Dermis blood vessel endothelial cell (primary cell): ENCODE measurements around the gene CFC1. TPM values are rescaled to one million over a fixed set of nuclear protein-coding genes. Genes with fewer than 3 reads are reported as not detected.
"Not testable (repeated sequence)": the region's sequence is repeated elsewhere in the genome, so short reads cannot be mapped to it uniquely, and the experiment has no call there.

Experiments used
- DNase-seq: peaks from one replicate; pipeline ENCODE4 v3.0.0; 2010
- total RNA-seq: library from RNA; depleted of rRNA; stranded (reverse); fragments of >200 nt; gene quantifications from 2 replicates; pipeline ENCODE4 v1.2.3, GENCODE V29; 2014

Gene CFC1
- total RNA-seq, 1 donor from 2014 or later: not detected

DNA sequence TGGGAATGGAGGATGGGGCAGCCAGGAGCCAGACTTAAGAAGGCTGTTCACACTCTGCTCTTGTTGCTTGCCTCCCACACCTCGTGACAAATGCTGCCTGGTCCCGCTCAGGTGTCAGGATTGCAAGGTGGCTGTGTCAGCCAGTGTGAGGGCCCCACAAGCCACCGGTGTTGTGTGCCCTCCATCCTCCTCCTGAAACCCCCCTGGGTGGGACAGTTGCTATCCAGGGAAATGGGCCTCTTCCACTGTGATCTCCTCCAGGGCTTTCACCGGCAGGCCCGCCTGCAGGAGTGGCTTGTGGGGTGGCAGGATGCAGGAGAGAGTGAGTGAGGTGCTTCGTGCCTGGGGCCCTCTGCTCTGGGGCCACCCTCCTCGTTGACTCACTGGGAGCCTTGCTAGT is 16.4 kb downstream of the CFC1 start:
- not testable (repeated sequence) for DNase-seq

DNA sequence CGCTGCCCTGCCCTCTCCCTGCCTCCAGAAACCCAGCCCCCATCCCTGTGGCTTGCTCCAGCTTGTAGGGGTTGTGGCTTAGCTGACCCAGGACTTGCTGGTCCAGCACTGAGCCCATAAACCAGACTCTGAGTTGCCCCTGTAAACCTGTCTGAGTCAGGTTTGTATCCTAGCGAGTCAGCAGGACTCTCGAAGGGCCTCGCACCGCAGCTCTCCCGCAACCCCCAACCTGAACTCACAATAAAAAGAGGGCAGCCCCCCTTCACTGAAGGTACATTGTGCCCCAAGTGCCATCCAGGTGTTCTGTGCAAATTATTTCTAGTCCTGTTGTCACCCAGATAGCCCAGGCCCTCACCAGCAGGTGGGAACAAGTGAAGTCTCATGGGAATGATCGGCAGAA is 17.9 kb downstream of the CFC1 start:
- not testable (repeated sequence) for DNase-seq

DNA sequence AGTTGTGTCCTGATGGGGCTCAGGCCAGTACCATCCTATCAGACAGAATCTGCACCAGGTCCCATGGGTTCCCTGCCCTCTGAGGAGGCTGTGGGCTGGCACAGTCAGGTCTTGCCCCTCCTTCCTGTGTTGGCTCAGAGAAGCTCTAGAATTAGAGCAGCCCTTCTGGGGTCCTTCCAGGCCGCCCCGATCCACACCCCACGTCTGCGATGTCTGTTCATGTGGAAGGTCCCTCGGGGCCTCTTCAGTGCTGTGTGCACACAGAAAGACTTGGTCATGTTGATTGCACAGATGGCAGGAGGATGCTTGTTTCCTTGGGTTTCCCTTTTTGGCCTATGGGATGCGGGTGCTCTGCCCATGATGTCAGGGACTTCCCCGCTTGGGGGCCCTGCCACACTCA is 20.3 kb downstream of the CFC1 start:
- DNase-seq: not testable (repeated sequence)

GRCh38 chr2:130577559-130577958 is 21.8 kb downstream of the CFC1 start:
- DNase-seq: not testable (repeated sequence)

DNA sequence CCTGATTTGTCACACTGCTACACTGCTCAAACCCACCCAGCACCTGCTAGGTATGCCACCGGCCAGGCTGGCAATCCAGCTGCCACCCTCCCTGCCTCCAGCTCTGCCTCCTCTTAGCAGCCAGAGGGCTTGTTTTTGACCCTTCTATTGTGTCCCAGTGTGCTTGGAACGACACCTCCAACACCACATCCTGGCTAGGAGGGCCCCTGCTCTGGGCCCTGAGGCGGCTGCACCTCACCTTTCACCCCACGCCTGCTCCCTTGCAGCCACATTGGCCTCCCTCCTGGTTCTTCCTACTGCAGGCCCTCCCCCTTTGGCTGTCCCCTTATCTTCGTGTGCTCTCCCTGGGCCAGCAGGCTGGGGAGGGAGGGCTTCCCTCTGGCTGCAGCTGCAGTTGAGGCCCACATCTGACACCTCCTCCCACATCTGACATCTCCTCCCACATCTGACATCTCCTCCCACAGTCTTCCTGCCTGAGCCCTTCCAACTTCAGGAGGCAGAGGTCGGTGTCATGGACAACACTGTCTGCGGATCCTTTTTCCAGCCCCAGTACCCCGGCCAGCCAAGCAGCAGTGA is 23.1 kb downstream of the CFC1 start:
- not testable (repeated sequence) for DNase-seq

GRCh38 chr2:130574230-130574629 is 25.1 kb downstream of the CFC1 start:
- DNase-seq: not testable (repeated sequence)

- not testable (repeated sequence) for DNase-seq
These were observed 27.4 kb downstream of the CFC1 start for GRCh38 chr2:130571929-130572328.

GRCh38 chr2:130566165-130566564 is 33.2 kb downstream of the CFC1 start:
- not testable (repeated sequence) for DNase-seq

DNA sequence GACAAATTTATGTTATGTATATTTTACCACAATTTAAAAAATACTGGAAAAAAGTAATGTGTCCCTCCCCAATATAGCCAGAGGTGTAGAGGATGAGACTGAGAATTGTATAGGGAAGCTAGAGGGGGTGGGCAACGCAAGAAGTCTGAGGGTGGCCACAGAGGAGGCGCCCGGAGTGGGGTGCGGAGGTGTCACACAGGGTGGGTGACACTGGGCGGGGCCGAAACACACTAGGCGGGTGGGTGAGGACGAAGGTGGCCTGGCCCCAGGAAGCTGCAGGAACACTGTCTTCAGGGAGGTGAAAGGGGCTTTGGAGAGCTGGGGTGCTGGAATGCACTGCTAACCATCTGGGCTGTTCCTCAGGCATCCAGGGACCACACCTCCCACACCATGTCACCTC is 42.9 kb downstream of the CFC1 start:
- DNase-seq: not testable (repeated sequence)

DNA sequence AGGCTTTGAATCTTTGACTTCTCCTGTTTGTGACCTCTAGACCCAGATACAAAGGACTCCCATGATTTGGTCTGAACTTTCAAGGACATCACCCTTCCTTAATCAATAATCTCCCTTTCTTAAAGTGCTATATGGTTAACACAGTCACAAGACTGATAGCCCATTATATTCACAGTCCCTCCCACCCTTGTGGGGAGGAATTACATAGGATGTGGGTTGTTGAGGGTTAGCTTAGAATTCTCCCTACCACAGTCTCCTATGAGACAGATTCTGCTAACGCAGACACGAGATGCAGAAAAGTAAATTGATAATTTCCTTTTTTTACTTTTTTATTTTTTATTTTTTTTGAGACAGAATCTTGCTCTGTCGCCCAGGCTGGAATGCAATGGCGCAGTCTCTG is 45.2 kb downstream of the CFC1 start:
- DNase-seq: not testable (repeated sequence)

GRCh38 chr2:130549475-130549874 is 49.9 kb downstream of the CFC1 start:
- DNase-seq: not testable (repeated sequence)

- DNase-seq: not testable (repeated sequence)
These were observed 51.0 kb downstream of the CFC1 start for GRCh38 chr2:130548418-130548817.

DNA sequence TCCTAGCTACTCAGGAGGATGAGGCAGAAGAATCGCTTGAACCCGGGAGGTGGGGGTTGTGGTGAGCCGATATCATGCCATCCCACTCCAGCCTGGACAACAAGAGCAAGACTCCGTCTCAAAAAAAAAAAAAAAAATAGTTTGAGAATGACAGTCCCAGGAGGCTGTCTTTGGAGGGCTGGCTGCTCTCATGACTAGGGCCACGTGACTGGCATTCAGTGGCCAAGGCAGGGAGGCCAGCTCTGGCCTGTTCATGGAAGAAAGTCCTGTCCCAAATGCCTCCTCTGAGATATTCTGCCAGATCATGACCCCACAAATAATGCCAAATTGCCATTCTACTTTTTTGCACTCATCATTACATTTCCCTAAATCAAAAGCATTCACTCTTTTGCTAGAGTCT is 54.4 kb downstream of the CFC1 start:
- not testable (repeated sequence) for DNase-seq

DNA sequence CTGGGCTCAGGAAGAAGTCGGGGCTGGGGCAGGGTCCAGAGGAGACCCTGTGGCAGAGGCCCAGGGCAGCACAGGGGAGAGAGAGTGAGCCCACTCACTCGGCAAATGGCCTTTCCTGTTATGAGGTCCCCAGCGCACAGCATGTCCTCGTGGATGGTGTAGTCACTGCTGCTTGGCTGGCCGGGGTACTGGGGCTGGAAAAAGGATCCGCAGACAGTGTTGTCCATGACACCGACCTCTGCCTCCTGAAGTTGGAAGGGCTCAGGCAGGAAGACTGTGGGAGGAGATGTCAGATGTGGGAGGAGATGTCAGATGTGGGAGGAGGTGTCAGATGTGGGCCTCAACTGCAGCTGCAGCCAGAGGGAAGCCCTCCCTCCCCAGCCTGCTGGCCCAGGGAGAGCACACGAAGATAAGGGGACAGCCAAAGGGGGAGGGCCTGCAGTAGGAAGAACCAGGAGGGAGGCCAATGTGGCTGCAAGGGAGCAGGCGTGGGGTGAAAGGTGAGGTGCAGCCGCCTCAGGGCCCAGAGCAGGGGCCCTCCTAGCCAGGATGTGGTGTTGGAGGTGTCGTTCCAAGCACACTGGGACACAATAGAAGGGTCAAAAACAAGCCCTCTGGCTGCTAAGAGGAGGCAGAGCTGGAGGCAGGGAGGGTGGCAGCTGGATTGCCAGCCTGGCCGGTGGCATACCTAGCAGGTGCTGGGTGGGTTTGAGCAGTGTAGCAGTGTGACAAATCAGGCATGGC is 55.4 kb downstream of the CFC1 start:
- DNase-seq: not testable (repeated sequence)

DNA sequence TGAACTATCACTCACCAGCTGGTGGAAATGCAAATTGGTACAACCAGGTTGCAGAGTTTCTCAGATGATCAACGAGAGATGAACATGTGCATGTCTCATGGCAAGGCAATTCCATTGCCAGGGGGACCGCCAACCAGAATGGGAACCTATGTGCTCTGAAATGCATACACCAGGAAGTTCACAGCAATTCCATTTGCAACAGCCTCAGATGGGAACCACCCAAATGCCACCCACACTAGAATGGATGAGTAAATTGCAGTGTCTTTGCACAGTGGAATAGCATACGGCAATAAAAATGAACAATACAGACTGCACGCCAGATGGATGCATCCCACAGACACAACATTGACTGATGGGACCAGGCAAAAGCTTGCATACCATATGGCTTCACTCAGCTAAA is 56.6 kb downstream of the CFC1 start:
- not testable (repeated sequence) for DNase-seq

Other genes with a start within 250 kb of the CFC1 start
- gene PTPN18, start 243.5 kb downstream of the CFC1 start, total RNA-seq: 36.9 and 56.6 TPM in 2 replicates
- gene POTEI, start 90.2 kb downstream of the CFC1 start, total RNA-seq: 0.34 and 0.51 TPM in 2 replicates
- not detected in 2 replicates for gene CFC1B, start 78.4 kb downstream of the CFC1 start, total RNA-seq
- gene POTEJ, start 11.9 kb upstream of the CFC1 start, total RNA-seq: 0.34 and 0.47 TPM in 2 replicates
- gene GPR148, start 129.5 kb upstream of the CFC1 start, total RNA-seq: not detected in 2 replicates
- gene AMER3, start 156.0 kb upstream of the CFC1 start, total RNA-seq: not detected in 2 replicates
- gene ARHGEF4, start 237.3 kb upstream of the CFC1 start, total RNA-seq: 0.33 and 0.68 TPM in 2 replicates